ENCODE results near the gene GREB1. TPM values are rescaled to one million over a fixed set of nuclear protein-coding genes. Genes with fewer than 3 reads are reported as not detected.
A peak's percentile ranks its signal among the peaks of the same experiment; 100 is the strongest.

The GREB1 gene
- total and polyA plus RNA-seq, 12 donors, result 2.2 to 26.2 (median 3.7) TPM

- WGBS, 4 donors, result 85 to 95% (median 92%) methylated on average over 6 to 7 of the region's 7 CpGs
- TF ChIP-seq CTCF (IDR thresholded peaks at IDR 0.05) (no peak), POLR2A (IDR thresholded peaks at IDR 0.05) (no peak)
- no peak overlapping the region for H3K27ac ChIP-seq
- no peaks in the 10 kb centered on the region for H3K4me1 ChIP-seq (replicated peaks in 1 of 2)
- no peak overlapping the region for H3K4me3 ChIP-seq
- DNase-seq, result peak in 1 of 7 donors; percentile 2
- H3K9me3 ChIP-seq (replicated peaks in 1 of 3), result no peaks in the 10 kb centered on the region
- intact Hi-C loops (cut with DNase I), result no loop called here
- no peaks in the 10 kb centered on the region for H3K36me3 ChIP-seq (replicated peaks in 1 of 2)
- no peaks in the 10 kb centered on the region for H3K27me3 ChIP-seq
These were observed 35.8 kb downstream of the GREB1 start for GRCh38 chr2:11569636-11570035.

DNA sequence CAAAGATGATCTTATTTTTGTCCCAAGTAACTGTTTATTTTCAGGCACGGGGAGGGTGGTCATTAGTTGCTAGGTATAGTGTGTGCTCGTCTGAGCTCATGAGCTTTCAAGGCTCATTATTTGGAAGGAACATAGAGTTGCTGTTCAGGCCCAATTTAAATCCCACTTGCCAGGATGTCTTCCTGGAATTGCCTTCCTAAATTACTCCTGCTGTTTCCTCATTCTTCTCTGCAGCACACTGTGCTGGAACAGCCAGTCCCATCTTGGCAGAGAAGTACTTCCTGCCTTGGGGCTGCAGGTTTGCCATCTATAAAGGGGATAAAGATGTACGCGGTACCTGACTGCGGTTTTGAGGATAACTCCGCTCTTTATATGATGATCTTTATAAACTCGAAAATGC lies 37.3 kb downstream of the GREB1 start:
- H3K36me3 ChIP-seq (replicated peaks in 1 of 2), result no peaks in the 10 kb centered on the region
- intact Hi-C loops (cut with DNase I), result no loop called here
- no peaks in the 10 kb centered on the region for H3K4me1 ChIP-seq (replicated peaks in 1 of 2)
- TF ChIP-seq POLR2A (IDR thresholded peaks at IDR 0.05) (no peak), CTCF (IDR thresholded peaks at IDR 0.05) (no peak)
- no peak overlapping the region for H3K4me3 ChIP-seq
- no peak overlapping the region for H3K27ac ChIP-seq
- H3K9me3 ChIP-seq (replicated peaks in 1 of 3), result no peaks in the 10 kb centered on the region
- H3K27me3 ChIP-seq, result no peaks in the 10 kb centered on the region
- 71 to 74% (median 72%) methylated on average over 7 of the region's 7 CpGs for WGBS, 4 donors
- DNase-seq, result peak in 2 of 7 donors; percentile 6 to 10

- intact Hi-C loops (cut with DNase I), result no loop called here
- no peak for DNase-seq
- no peaks in the 10 kb centered on the region for H3K9me3 ChIP-seq (replicated peaks in 1 of 3)
- H3K4me1 ChIP-seq (replicated peaks in 1 of 2), result no peaks in the 10 kb centered on the region
- 78 to 94% (median 86%) methylated on average over 8 to 9 of the region's 9 CpGs for WGBS, 4 donors
- TF ChIP-seq POLR2A (IDR thresholded peaks at IDR 0.05) (no peak), CTCF (IDR thresholded peaks at IDR 0.05) (no peak)
- no peaks in the 10 kb centered on the region for H3K27me3 ChIP-seq
- no peak overlapping the region for H3K27ac ChIP-seq
- no peak overlapping the region for H3K4me3 ChIP-seq
- no peaks in the 10 kb centered on the region for H3K36me3 ChIP-seq (replicated peaks in 1 of 2)
These were observed 39.2 kb downstream of the GREB1 start for GRCh38 chr2:11572996-11573395.

- no peaks in the 10 kb centered on the region for H3K4me1 ChIP-seq (replicated peaks in 1 of 2)
- TF ChIP-seq CTCF (IDR thresholded peaks at IDR 0.05), result no peak
- TF ChIP-seq POLR2A (IDR thresholded peaks at IDR 0.05), result no peak
- no peaks in the 10 kb centered on the region for H3K9me3 ChIP-seq (replicated peaks in 1 of 3)
- no peaks in the 10 kb centered on the region for H3K27me3 ChIP-seq
- no peaks in the 10 kb centered on the region for H3K36me3 ChIP-seq (replicated peaks in 1 of 2)
- no peak for DNase-seq
- no peak overlapping the region for H3K27ac ChIP-seq
- WGBS, 4 donors, result 83 to 88% (median 86%) methylated on average over 6 to 10 of the region's 10 CpGs
- intact Hi-C loops (cut with DNase I), result no loop called here
- H3K4me3 ChIP-seq, result no peak overlapping the region
These were observed 39.8 kb downstream of the GREB1 start for GRCh38 chr2:11573418-11574175.
